SU-DHL-6 (cell line): Measurements from ENCODE around the gene KCNN3.

Experiments
- EZH2phosphoT487 ChIP-seq: fragments of 200-600 bp; sonication (generic), shearing (Covaris generic); conservative IDR thresholded peaks from 2 replicates; pipeline ENCODE4 v1.6.1; 2018; ENCODE audit warnings: mild to moderate bottlenecking, antibody characterized with exemption, low read length, moderate library complexity, mixed read lengths
- TF ChIP-seq, protein P1 (sequence below): fragments of 200-600 bp; sonication (generic); IDR thresholded peaks from one replicate; pipeline ENCODE4 v1.5.1; 2017; ENCODE audit warnings: antibody characterized with exemption, mild to moderate bottlenecking, low read length, moderate library complexity; ENCODE audit not compliant: insufficient read depth, poor library complexity, severe bottlenecking

DNA sequence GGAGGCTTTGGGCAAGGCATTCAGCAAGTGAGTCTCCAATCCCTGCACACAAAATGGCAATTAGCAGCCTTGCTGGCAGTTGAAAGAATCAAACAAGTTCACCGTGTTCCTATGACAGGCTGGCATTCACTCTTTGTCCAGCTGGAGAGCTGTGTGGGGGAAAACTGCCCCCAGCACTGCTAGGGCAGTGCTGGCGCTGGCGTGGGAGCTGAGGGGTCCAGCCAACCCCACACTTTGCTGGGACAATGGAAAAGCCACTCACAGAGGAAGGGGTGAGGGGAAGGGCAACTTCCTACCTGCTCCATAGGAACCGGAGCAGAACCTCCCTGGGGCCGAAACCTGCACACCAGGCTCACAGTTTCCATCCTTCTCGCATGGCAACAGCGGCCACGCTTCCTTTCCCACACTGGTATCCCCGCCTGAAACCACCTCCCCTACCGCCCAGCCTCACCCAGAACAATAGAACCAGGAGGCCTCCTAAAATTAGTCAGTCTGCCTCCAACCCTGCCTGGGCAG lies 26.7 kb upstream of the KCNN3 start:
- TF ChIP-seq, protein P1, sequence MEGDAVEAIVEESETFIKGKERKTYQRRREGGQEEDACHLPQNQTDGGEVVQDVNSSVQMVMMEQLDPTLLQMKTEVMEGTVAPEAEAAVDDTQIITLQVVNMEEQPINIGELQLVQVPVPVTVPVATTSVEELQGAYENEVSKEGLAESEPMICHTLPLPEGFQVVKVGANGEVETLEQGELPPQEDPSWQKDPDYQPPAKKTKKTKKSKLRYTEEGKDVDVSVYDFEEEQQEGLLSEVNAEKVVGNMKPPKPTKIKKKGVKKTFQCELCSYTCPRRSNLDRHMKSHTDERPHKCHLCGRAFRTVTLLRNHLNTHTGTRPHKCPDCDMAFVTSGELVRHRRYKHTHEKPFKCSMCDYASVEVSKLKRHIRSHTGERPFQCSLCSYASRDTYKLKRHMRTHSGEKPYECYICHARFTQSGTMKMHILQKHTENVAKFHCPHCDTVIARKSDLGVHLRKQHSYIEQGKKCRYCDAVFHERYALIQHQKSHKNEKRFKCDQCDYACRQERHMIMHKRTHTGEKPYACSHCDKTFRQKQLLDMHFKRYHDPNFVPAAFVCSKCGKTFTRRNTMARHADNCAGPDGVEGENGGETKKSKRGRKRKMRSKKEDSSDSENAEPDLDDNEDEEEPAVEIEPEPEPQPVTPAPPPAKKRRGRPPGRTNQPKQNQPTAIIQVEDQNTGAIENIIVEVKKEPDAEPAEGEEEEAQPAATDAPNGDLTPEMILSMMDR: no peak
- no peak for TF ChIP-seq EZH2phosphoT487
